Stimulated activated CD8-positive, alpha-beta memory T cell treated with anti-CD3 and anti-CD28 coated beads, Interleukin-7, amount 100 ng/mL, for 48 hours (primary cell): ENCODE results near the gene ATP10A.

Experiments used
- DNase-seq, 2 donors: peaks; one replicate each; pipeline ENCODE4 v3.0.0-alpha.2; 2020; ENCODE audit warnings: low read depth in 1 of 2; ENCODE audit errors: extremely low read depth in 1 of 2

Gene ATP10A

DNA sequence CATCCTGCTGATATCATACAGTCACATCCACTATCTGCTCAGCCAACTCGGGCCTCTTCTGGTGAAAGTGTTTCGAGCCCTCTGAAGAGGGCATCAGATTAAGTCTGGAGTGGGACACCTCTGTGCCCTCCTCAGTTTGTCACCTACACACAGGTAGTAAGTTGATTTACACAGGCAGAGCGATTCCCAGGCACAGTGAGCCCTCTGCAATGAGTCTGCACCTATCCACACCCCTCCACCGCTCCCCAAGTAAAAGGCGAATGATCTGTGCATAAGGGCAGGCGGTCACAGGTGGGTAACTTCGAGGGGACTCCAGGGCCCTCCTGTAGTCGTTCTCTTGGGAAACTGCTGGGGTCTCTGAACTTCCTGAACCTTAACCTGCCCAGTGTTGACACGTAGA, 152.0 kb downstream of the ATP10A start:
- DNase-seq, result no peak

DNA sequence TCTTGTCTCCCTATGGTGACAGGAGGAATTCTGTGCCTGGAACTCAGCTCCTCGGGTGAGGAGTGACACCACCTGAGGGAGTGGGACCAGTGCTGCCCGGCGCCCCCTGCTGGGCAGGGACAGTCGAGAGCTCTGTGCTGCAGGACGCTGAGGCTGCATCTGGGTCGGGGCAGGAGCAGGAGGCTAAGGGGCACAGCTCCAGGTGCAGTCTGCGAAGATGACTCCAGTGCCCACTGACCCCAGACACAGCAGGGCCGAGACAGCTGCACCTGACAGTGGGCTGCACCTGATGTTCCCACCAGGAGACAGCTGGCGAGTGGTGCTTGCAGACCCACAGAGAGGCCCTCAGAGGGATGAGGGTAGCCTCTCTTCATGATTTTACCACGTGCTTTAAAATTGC, 152.9 kb downstream of the ATP10A start:
- DNase-seq, result peak; percentile 4 to 11

DNA sequence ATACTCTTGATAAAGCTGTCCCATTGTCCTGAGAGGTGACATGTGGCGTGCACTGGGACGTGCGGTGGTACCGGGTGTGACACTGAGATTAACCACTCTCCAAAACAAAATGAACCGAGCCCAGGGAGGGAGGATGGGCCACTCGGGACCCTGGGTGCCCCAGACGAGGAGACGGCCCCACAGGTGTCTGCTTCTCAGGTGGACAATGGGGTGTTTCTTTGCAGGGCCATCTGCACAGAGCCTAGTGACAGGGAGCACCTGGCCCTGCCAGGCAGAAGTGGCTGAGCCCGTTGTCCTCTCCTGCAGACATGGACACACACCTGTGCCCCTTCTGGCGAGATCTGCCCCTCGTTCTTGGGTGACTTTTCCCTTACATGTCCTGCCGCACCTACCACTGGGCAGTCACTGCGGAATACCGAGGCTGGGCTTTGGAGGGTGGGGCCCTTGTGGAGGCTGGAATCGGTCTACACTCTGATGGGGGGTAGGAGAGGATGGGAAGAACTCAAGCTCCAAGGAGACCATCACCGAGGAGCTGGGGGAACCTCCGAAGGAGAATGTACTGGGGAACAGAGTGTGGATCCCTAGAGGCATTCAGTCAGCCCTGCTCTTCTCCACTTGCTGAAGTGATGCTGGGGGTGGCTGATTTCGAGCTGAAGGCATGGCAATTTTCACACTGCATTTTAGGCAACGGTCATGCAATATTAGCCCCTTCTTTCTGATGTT, 153.5 kb downstream of the ATP10A start:
- no peak for DNase-seq

DNA sequence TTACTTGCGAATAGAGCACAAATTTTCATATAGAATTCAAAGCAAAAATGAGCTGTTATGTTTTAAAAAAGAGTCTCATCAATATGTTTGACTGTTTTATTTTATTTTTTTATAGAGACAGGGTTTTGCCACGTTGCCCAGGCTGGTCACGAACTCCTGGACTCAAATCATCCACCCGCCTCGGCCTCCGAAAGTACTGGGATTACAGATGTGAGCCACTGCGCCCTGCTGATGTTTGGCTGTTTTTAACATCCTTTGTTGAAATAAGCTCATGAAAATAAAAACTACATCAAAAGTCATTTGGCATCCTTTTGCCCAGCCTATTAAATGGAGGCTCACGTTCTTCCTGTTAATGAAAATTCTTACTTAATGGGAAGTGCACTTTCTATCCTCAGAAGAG, 154.7 kb downstream of the ATP10A start:
- no peak for DNase-seq

DNA sequence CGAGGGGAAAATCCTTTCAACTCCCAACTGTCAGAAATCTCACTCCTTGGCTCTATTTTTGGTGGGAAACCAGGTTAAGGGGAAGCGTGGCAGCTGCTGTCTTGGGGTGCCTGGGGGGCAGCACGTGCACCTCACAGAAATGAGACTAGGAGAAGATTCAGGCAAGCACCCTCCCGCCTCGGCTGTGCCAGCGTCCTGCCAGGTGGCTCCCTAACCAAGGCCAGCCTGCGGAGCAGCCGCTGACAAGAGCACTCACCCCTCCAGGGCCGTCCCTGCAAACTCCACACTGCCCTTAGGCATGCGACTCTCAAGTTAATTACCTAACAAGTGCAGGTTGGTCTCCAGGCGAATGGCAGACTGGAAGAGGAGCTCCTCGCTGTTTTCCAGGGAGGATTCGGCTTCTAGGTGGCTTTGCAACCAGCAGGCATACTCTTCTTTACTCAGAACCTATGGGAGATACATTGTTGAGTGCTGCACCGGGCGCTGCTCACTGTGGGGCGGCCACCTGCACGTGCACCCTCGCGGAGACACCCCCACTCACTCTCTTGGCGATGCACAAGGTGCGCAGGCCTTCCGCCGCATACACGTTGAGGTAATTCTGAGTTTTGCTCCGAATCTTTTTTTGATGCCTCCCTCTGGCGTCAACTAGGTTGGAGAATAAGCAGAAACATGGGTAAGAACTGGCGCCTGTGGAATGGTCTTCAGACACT, 155.3 kb downstream of the ATP10A start:
- no peak for DNase-seq

DNA sequence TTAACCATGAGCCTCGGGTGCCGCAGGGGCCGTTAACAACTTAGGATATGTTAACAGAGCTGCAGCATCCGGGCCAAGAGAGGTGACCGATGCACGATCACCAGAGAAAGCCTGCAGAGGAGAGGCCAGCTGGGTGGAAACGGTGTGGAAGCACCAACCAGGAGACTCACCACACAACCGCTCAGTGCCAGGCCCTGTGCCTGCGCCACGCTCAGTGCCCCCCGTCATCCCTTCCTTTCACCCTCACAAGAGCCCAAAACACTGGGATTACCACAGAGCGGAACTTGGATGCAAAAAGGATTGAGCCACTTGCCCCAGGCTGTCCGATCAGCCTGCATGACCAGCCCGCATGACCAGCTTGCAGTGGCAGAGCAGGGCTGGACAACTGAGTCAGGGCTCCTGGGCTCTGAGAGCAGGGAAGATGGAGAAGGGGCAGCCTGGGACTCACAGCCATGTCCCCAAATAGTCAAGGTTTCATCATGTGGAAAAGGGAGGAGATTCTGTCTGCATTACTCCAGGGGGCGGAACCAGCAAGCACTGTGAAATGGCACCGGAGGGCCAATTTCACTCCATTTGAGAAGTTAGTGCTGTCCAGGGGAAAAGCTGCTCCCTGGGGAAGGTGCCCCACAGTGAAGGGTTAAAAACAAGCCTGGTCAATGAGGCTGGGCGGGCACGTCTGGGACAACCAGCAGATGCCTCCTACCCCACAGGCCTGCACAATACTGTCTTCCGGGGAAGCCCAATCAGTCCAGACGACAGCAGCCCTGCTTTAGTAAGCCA, 156.8 kb downstream of the ATP10A start:
- no peak for DNase-seq

DNA sequence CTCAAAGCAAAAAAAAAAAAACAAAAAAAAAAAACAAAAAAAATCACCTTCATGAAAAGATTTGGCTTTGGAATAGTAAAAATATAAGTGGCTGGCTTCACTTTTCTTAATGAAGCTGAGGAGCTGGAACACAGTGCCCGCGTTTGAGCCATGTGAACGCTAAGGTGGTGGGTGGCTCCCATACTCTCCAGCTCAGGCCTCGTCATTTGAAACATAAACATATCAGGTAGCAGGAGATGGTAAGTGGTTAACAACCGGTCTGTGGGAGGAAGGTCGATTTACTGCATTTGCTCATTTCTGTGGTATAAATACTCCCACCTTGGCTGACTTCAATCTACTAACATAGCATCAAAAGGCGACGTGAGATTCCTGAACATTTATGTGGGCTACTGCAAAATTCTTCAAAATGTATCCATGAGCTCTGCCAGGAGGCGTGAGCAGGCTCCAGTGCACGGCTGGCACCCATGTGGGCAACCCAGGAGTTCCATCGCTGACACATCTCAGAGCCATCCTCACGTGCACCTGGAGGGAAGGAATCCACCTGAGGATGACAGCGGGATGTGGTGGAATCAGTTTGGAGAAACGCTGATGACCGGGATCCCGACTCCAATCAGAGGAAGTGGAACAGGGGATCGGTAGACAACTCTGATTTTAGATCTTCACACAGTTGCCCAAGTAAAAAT, 157.6 kb downstream of the ATP10A start:
- no peak for DNase-seq

DNA sequence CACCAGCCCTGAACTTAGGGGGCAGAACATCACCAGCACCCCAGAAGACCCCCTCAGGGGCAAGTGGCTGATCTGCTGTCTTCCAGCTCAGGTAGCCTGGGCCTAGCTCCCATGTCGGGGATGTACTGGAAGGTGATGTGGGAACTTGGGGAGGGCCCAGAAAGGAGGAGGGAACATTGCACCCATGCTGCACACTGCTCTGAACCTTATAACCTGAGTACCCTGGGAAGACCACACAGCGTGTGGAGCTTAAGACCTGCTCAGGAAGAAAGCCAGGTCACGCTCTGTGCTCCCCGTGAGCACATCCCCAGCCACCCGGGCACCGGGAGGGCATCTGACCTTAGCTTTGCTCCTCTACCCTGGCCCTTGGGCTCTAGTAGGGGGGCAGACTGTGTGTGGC, 159.4 kb downstream of the ATP10A start:
- DNase-seq, result no peak

DNA sequence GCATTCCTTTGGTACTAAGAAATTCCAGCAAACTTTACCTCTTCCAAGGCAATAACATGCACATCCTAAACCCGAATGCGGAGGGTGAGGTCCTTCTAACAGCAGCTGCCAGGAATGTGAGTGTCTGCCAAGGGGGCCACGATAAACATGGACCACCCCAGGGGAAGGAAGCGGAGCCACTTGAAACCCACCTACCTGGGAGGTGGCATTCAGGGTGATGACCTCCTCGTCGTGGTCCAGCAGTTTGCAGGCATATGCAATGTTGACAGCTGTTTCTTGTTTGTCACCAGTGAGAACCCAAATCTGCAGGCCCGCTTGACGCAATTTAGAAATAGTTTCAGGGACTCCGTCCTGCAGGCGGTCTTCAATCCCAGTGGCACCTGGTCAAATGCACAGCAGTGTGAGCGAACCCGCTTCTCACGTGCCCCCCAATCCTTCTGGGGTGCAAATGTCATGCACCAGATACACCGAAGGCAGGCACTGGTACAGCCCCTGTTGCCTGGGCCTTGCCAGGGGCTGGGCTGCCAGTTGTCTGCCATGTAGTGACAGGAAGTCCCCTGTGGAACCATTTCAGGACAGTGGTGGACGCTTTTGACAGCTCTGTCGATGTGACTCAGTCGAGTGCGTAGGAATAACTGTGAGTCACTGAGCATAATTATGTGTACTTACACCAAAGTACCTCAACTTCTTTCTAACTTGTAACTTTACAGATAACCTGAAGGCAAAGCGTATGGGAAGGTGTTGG, 161.2 kb downstream of the ATP10A start:
- no peak for DNase-seq

DNA sequence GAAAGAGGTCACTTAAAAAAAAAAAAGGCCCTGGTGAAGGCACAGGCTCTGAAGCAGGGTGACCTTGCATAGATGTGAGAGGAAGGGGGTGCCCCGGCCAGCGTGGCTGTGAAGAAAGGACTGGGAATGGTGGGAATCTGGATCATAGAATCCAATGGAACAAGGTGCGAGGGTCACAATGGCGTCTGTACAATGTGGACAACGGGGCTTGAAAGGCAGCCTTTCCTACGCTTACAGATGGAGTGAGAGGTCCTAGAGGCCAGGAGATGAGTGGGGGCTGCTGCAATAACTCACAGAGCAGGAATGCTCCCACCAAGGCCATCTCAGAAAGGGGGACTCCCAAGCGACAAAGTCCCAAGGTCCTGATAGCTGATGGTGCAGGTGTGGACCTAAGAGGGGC, 162.2 kb downstream of the ATP10A start:
- DNase-seq, result no peak

DNA sequence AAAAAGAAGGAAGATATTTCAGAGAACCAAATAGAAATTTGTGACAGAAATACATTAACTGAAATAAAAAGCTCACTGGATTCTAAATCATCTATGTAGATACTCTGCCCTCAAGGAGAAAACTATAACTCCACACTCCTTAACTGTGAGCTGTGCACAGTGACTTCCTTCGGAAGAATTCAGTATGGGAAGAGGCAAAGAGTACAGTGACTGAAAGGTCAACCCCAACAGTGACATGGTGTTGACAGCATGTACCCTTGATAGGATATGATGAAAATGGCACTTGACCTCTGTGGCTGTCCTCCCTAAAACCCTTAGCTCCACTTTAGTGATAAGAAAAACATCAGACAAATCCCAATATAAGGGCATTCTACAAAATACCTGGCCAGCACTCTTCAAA, 165.5 kb downstream of the ATP10A start:
- DNase-seq, result no peak

DNA sequence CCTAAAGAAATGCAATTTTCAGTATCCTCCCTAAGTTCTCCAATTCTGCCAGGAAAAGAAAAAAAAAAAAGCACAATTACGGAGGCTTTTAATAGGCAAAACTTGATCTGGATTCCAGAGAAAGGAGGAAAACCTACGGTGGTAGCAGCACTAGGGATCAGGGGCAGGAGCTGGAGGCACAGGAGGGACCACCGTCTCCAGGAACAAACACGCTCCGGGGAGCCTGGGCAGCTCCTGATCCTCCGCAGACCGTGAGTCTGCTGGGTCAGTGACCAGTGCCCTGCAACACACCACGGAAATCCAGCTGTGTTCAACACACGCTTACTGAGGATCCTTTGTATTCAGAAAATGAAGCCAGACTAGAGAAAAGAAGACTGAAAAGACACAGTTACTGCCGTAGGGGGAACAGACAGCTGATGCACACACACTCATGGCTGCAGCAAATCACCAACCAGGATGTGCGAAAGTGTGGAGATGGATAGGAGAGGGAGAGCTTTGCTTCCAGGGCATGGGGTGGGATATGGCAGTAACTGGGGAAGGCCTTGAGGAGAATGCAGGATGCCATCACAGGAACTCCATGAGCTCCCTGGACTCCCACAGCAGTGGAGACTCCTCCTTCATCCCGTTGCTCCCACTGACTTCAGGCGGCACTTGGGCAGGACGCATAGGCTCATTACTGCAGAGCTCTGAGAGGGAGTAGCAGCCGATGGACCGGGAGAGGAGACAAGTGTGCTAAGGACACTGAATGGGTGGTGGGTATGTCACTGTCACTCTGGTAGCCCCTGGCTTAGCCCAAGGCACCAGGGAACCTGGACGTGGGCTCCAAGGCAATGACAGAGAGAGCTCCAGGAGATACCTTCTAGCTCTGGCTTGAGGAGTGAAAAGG, 167.0 kb downstream of the ATP10A start:
- no peak for DNase-seq

DNA sequence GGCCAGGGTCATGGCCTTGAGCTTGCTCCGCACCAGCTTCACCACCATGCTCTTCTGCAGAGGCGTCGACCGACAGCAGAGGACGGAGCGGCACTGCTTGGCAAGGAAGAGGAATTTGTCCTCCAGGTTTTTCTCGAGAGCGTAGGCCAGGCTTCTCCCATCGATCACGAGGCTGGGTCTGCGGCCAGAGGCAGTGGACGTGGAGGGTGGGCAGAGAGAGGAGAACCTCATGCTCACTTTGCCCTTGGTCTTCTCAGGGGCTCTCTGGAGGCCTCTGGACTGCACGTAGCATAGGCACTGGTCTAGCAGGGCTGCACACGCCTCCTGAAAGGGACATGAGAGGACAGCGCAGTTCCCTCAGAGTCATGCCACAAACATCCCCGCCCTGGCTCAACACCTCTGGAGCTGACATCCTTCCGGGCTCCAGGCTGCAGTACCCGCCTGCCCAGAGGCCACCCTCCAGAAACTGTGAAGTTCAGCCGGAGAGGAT, 168.3 kb downstream of the ATP10A start:
- no peak for DNase-seq

DNA sequence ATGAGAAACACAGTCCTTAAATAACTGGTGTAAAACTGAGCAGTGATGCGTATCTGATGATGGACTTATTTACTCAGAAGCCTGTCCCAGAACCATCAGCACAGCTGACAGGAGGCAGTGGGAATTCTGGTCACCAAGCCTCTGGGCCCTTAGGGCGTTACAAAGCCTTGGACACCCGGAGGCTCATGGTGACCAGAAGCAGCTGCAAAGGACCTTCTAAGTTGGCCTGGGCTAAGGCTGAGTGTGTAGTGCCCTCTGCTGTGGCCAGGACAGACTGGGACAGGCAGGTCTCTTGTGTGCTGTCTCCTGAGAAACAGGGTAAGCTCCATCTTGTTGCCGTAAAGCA, 168.9 kb downstream of the ATP10A start:
- DNase-seq, result no peak

DNA sequence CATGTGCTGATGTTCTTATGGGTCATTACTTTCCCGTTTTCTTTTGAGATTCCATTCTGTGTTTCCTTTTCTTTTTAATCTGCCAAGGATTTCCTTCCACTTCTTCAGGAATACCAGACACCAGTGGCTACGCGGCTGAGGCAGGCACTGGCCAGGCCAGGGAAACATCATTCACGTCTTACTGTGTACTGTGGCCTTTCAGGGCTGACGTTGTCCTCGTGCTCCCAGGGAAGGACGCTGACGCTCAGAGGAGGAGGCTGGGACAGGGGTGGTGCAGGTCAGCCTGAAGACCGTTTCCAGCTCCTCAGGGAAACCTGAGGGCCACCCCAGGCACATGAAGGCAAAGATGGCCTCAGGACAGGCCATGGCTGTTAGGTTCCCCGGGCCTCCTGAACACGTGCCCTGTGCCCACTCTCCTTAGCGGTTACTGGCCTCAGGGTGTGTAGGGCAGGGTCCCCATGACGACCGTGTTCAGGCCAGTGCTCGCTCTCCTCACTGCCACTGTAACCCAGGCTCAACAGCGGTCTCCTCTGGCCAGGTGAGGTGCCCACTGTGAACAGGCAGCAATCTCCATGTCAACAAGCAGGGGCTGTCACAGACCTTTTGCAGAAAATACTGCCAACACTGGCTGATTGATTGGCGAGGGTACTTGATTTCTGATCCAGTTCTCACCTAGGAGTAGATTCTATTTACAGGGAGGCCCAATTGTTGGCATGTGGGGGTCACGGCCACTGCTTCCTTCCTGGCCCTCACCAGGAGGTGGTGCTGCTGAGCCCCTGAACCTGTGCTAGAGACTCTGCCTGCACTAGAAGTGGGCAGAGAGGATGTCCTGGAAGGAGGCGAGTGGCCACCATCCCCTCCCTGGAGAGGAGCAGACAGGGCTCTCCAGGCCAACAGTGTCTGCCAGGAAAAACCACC, 169.5 kb downstream of the ATP10A start:
- DNase-seq, result no peak

DNA sequence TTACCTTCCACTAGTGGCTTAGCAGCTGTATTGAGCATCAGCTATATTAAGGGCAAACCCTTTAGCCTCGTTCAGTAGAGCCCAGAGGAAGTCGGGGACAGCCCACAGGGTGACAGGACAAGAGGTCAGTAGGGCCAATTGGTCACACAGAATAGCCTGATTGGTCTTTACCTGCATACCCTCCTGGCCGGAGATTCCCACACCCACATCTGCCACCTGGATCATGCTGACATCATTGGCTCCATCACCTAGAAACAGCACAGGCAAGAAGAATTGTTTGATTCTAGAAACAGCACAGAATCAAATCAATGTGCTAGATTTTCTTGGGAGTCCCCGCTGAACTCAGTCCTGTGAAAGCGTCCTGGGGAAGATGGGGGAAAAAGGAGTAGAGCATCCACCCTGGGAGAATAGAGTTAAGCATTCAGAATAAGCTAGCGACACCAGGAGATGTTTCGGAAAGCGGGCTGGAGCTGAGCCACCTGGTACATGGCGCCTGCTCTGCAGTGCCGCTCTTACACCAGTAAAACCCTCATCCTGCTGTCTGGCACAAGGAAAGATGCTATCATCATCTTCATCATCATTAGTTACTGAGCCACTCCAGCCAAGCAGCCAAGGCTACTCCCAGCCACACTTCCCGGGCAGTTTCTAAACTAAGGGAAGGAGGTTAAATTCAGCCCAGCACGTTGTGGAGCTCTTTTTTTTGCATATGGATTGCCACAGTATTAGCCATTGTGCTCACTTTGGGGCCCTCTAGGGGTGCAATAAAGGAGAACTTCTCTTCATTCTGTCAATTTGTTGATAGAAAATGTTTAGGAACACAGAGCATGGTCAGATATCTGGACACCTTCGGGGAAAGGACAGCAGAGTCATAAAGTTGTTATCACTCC, 171.3 kb downstream of the ATP10A start:
- DNase-seq, result no peak

DNA sequence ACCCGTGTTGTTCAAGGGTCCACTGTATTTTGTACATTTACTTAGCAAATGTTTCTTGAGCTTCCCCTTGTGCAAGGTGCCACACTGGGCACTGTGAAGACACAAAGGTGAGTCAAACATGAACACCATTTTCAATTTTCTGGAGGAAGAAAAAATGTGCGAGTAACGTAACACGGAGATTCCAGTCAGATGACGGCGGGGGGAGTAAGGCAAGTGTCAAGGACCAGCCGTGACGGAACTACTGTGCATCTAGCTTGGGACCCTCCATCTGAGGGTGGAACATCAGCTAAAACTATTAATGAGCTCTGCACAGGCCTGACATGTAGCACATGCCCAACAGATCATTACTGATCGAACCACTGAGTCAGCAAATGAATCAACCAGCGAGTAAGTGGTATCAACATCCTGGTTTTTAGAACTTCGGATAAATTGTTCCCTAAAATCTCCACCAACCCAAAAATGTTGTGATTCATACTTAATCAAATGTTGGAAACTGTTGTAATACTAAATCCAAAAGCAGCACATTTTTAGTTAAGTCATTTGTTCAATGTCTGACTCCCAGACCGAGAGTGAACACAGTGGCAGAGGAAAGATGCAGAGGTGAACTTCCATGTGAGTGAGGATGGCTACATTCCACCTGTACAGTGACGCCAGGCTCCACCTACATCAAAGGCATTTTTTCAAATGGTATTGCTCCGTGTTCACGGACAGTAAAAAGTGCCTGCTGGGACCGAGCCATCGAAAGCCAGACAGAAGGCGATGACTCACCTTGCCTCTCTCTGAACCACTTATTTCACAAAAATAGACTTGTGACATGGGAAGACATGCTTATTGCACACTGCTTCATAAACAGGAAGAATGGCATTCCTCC, 172.2 kb downstream of the ATP10A start:
- DNase-seq, result no peak
